ENCODE measurements around the gene CYP27A1. TPM values are rescaled to one million over a fixed set of nuclear protein-coding genes. Genes with fewer than 3 reads are reported as not detected.
"Not testable (repeated sequence)": the region's sequence is repeated elsewhere in the genome, so short reads cannot be mapped to it uniquely, and the experiment has no call there.

Gene CYP27A1
- total and polyA plus RNA-seq, 7 experiments from 2014 or later = 0.09 to 10.6 (median 3.0) TPM; not detected in 1

- no peak for ATAC-seq
- intact Hi-C loops (cut with micrococcal nuclease) = no loop called here
- no peak overlapping the region for H3K4me3 Mint-ChIP-seq
- Histone ChIP-seq H3K36me3 (ENCODE audit: control insufficient read depth in 2 of 3, insufficient read depth in 3 of 3, low read length in 3 of 3) (no peaks in the 10 kb centered on the region), H3K4me1 (ENCODE audit: control insufficient read depth in 2 of 2, insufficient read depth in 2 of 2, low read length in 2 of 2) (no peaks in the 10 kb centered on the region), H3K4me3 (ENCODE audit: low read length) (no peak overlapping the region), H3K27me3 (ENCODE audit: control insufficient read depth in 2 of 2, insufficient read depth in 2 of 2, low read length in 2 of 2) (no peaks in the 10 kb centered on the region), H3K9me3 (ENCODE audit: control insufficient read depth in 2 of 3, low read length in 3 of 3) (no peaks in the 10 kb centered on the region), H3K27ac (ENCODE audit: low read depth, low read length) (no peak overlapping the region)
- POLR2A ChIA-PET = no interaction called here
- H3K36me3 Mint-ChIP-seq = peaks cover 0 to under 1% (median 0%) of the 10 kb centered on the region in 5 donors
- H3K27me3 Mint-ChIP-seq = no peaks in the 10 kb centered on the region
- H3K27ac Mint-ChIP-seq = no peak overlapping the region
- no peak for DNase-seq
- no peaks in the 10 kb centered on the region for H3K9me3 Mint-ChIP-seq
- CTCF ChIA-PET = no interaction called here
- H3K4me1 Mint-ChIP-seq = no peaks in the 10 kb centered on the region
These were observed 20.2 kb upstream of the CYP27A1 start for GRCh38 chr2:218761795-218762194.

DNA sequence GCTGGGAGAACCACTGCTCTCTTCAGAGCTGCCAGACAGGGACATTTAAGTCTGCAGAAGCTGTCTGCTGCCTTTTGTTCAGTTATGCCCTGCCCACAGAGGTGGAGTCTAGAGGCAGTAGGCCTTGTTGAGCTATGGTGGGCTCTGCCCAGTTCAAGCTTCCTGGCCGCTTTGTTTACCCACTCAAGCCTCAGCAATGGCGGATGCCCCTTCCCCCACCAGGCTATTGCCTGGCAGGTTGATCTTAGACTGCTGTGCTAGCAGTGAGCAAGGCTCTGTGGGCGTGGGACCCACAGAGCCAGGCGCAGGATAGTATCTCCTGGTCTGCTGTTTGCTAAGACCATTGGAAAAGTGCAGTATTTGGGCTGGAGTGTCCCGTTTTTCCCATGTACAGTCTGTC is 9.2 kb upstream of the CYP27A1 start:
- H3K27ac Mint-ChIP-seq; H3K27me3 ChIP-seq (ENCODE audit: control insufficient read depth in 2 of 2, insufficient read depth in 2 of 2, low read length in 2 of 2); H3K4me3 Mint-ChIP-seq; H3K36me3 ChIP-seq (ENCODE audit: control insufficient read depth in 2 of 3, insufficient read depth in 3 of 3, low read length in 3 of 3); H3K27me3 Mint-ChIP-seq; CTCF ChIA-PET; POLR2A ChIA-PET; H3K4me1 ChIP-seq (ENCODE audit: control insufficient read depth in 2 of 2, insufficient read depth in 2 of 2, low read length in 2 of 2); intact Hi-C loops (cut with micrococcal nuclease); DNase-seq; H3K4me1 Mint-ChIP-seq; H3K4me3 ChIP-seq (ENCODE audit: low read length); ATAC-seq; H3K27ac ChIP-seq (ENCODE audit: low read depth, low read length): not testable (repeated sequence)
- H3K9me3 Mint-ChIP-seq = peaks cover 8 to 18% (median 13%) of the 10 kb centered on the region in 11 donors
- H3K9me3 ChIP-seq (ENCODE audit: control insufficient read depth in 2 of 3, low read length in 3 of 3) = peaks cover 0 to 11% (median 0%) of the 10 kb centered on the region in 3 experiments
- H3K36me3 Mint-ChIP-seq = peaks cover 8 to 59% (median 33%) of the 10 kb centered on the region in 5 donors

- Mint-ChIP-seq H3K9me3 (peaks cover 8 to 26% (median 16%) of the 10 kb centered on the region in 11 donors), H3K4me3 (no peak overlapping the region), H3K27me3 (peaks cover 5 to 15% (median 9%) of the 10 kb centered on the region in 5 donors), H3K36me3 (peaks cover 8 to 56% (median 40%) of the 10 kb centered on the region in 5 donors), H3K4me1 (peaks cover 0 to 4% (median 0%) of the 10 kb centered on the region in 7 donors), H3K27ac (no peak overlapping the region)
- intact Hi-C loops (cut with micrococcal nuclease) = no loop called here
- ATAC-seq = no peak
- H3K4me1 ChIP-seq (ENCODE audit: control insufficient read depth in 2 of 2, insufficient read depth in 2 of 2, low read length in 2 of 2) = no peaks in the 10 kb centered on the region
- no peak overlapping the region for H3K27ac ChIP-seq (ENCODE audit: low read depth, low read length)
- H3K36me3 ChIP-seq (ENCODE audit: control insufficient read depth in 2 of 3, insufficient read depth in 3 of 3, low read length in 3 of 3) = no peaks in the 10 kb centered on the region
- CTCF ChIA-PET = no interaction called here
- POLR2A ChIA-PET = no interaction called here
- H3K9me3 ChIP-seq (ENCODE audit: control insufficient read depth in 2 of 3, low read length in 3 of 3) = peaks cover 0 to 11% (median 0%) of the 10 kb centered on the region in 3 experiments
- DNase-seq = no peak
- no peak overlapping the region for H3K4me3 ChIP-seq (ENCODE audit: low read length)
- H3K27me3 ChIP-seq (ENCODE audit: control insufficient read depth in 2 of 2, insufficient read depth in 2 of 2, low read length in 2 of 2) = no peaks in the 10 kb centered on the region
These were observed 8.1 kb upstream of the CYP27A1 start for GRCh38 chr2:218773881-218774280.

DNA sequence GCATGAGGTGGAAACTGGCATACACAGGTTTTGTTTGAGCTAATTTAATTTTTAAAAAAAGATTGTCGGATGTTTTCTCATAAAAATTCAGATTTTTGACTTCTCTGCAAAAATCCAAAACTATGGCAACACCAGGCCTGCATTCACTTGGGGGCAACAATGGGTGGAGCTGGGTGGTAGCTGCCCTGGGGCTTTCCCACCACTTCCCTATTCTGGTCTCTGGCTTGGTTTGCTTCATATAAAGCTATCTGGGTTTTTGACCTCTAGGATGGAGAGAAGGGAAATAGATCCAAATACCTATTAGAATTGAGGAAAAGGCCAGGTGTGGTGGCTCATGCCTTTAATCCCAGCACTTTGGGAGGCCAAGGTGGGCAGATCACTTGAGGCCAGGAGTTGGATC is 5.5 kb upstream of the CYP27A1 start:
- H3K4me3 Mint-ChIP-seq = no peak overlapping the region
- peaks cover 7 to 28% (median 17%) of the 10 kb centered on the region in 11 donors for H3K9me3 Mint-ChIP-seq
- ATAC-seq (no peak), DNase-seq (no peak)
- ChIA-PET CTCF (interaction anchor here (0.6 kb wide), 1 partner anchor 51 kb away, joined by 4 read pairs; no protein-coding TSS in a partner anchor), POLR2A (no interaction called here)
- no peaks in the 10 kb centered on the region for H3K36me3 ChIP-seq (ENCODE audit: control insufficient read depth in 2 of 3, insufficient read depth in 3 of 3, low read length in 3 of 3)
- intact Hi-C loops (cut with micrococcal nuclease) = no loop called here
- peaks cover 24 to 38% (median 32%) of the 10 kb centered on the region in 5 donors for H3K27me3 Mint-ChIP-seq
- H3K4me1 Mint-ChIP-seq = peaks cover 0 to 9% (median 6%) of the 10 kb centered on the region in 7 donors
- peaks cover 0 to 3% of the 10 kb centered on the region in 2 donors for H3K27me3 ChIP-seq (ENCODE audit: control insufficient read depth in 2 of 2, insufficient read depth in 2 of 2, low read length in 2 of 2)
- H3K27ac ChIP-seq (ENCODE audit: low read depth, low read length) = no peak overlapping the region
- no peak overlapping the region for H3K4me3 ChIP-seq (ENCODE audit: low read length)
- peaks cover 8 to 52% (median 43%) of the 10 kb centered on the region in 5 donors for H3K36me3 Mint-ChIP-seq
- no peak overlapping the region for H3K27ac Mint-ChIP-seq
- H3K4me1 ChIP-seq (ENCODE audit: control insufficient read depth in 2 of 2, insufficient read depth in 2 of 2, low read length in 2 of 2) = peaks cover 0 to 3% of the 10 kb centered on the region in 2 donors
- peaks cover 0 to 11% (median 0%) of the 10 kb centered on the region in 3 experiments for H3K9me3 ChIP-seq (ENCODE audit: control insufficient read depth in 2 of 3, low read length in 3 of 3)

GRCh38 chr2:218777276-218777990 is 4.5 kb upstream of the CYP27A1 start:
- ChIA-PET CTCF (interaction anchor here (0.6 kb wide), 1 partner anchor 52 kb away, joined by 4 read pairs; no protein-coding TSS in a partner anchor), POLR2A (no interaction called here)
- peaks cover 11 to 47% (median 35%) of the 10 kb centered on the region in 5 donors for H3K36me3 Mint-ChIP-seq
- H3K4me3 ChIP-seq (ENCODE audit: low read length) = no peak overlapping the region
- peaks cover 0 to 3% of the 10 kb centered on the region in 2 donors for H3K27me3 ChIP-seq (ENCODE audit: control insufficient read depth in 2 of 2, insufficient read depth in 2 of 2, low read length in 2 of 2)
- peaks cover 0 to 11% (median 0%) of the 10 kb centered on the region in 3 experiments for H3K9me3 ChIP-seq (ENCODE audit: control insufficient read depth in 2 of 3, low read length in 3 of 3)
- no peak overlapping the region for H3K4me3 Mint-ChIP-seq
- peaks cover 7 to 28% (median 17%) of the 10 kb centered on the region in 11 donors for H3K9me3 Mint-ChIP-seq
- ATAC-seq (no peak), DNase-seq (no peak)
- intact Hi-C loops (cut with micrococcal nuclease) = no loop called here
- peaks cover 0 to 11% (median 4%) of the 10 kb centered on the region in 7 donors for H3K4me1 Mint-ChIP-seq
- peak overlapping the region in 1 of 9 donors; percentile 42 for H3K27ac Mint-ChIP-seq
- H3K36me3 ChIP-seq (ENCODE audit: control insufficient read depth in 2 of 3, insufficient read depth in 3 of 3, low read length in 3 of 3) = no peaks in the 10 kb centered on the region
- H3K4me1 ChIP-seq (ENCODE audit: control insufficient read depth in 2 of 2, insufficient read depth in 2 of 2, low read length in 2 of 2) = peaks cover 0 to 3% of the 10 kb centered on the region in 2 donors
- peaks cover 29 to 43% (median 37%) of the 10 kb centered on the region in 5 donors for H3K27me3 Mint-ChIP-seq
- no peak overlapping the region for H3K27ac ChIP-seq (ENCODE audit: low read depth, low read length)

DNA sequence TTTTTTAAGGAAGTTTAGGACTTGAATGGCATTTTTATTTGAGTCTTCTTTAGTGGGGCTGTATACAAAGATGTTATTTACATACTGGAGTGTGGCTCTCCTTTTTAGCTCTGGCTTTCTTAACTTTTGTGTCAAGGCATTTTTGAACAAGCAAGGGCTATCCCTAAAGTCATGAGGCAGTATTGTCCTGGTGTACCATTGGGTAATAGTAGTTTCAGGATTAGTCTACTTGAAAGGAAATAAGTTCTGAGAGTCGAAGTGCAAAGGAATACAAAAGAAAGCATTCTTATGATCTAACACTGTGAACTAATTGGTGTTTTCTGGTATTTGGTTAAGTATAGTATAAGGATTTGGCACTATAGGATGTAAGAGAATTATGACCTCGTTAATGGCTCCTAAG is 1.9 kb upstream of the CYP27A1 start:
- peaks cover 0 to 14% (median 4%) of the 10 kb centered on the region in 7 donors for H3K4me1 Mint-ChIP-seq
- H3K9me3 Mint-ChIP-seq = peaks cover 7 to 28% (median 17%) of the 10 kb centered on the region in 11 donors
- peaks cover 0 to 3% of the 10 kb centered on the region in 2 donors for H3K4me1 ChIP-seq (ENCODE audit: control insufficient read depth in 2 of 2, insufficient read depth in 2 of 2, low read length in 2 of 2)
- no peak overlapping the region for H3K4me3 ChIP-seq (ENCODE audit: low read length)
- peaks cover 8 to 34% (median 18%) of the 10 kb centered on the region in 5 donors for H3K36me3 Mint-ChIP-seq
- no peak for DNase-seq
- intact Hi-C loops (cut with micrococcal nuclease) = no loop called here
- H3K4me3 Mint-ChIP-seq = no peak overlapping the region
- POLR2A ChIA-PET = no interaction called here
- peaks cover 50 to 62% (median 57%) of the 10 kb centered on the region in 5 donors for H3K27me3 Mint-ChIP-seq
- CTCF ChIA-PET = no interaction called here
- ATAC-seq = no peak
- H3K9me3 ChIP-seq (ENCODE audit: control insufficient read depth in 2 of 3, low read length in 3 of 3) = peaks cover 0 to 11% (median 0%) of the 10 kb centered on the region in 3 experiments
- peaks cover 0 to 3% of the 10 kb centered on the region in 2 donors for H3K27me3 ChIP-seq (ENCODE audit: control insufficient read depth in 2 of 2, insufficient read depth in 2 of 2, low read length in 2 of 2)
- no peak overlapping the region for H3K27ac ChIP-seq (ENCODE audit: low read depth, low read length)
- H3K27ac Mint-ChIP-seq = no peak overlapping the region
- H3K36me3 ChIP-seq (ENCODE audit: control insufficient read depth in 2 of 3, insufficient read depth in 3 of 3, low read length in 3 of 3) = no peaks in the 10 kb centered on the region

Data from naive thymus-derived CD4-positive, alpha-beta T cell (primary cell).